ENCODE results near the gene ORC3.

DNA sequence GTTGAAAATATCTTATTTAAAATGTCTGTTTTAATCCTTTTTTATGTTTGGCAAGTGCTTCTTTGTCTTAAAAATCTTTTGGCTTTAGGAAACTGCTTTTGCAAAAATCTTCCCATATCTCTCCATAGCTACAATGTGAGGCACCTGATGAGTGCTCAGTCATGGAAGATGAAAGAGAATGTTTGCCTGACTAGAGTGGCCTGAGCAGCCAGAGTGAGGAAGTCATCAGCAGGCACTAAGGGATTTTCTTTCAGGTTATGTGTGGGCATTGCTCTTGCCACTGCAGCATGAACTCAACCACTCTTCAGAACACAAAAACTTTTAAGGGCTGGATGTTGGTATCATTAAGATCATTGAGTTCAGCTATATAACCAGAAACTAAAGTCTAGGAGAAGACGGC, 64.2 kb downstream of the ORC3 start:
- TF ChIP-seq ZNF274 (IDR thresholded peaks at IDR 0.05; ENCODE audit: low read depth, low read length), result no peak
- no peak for TF ChIP-seq YY1 (IDR thresholded peaks at IDR 0.05; ENCODE audit: insufficient read depth, insufficient read length)
